Activated T-helper 17 cell treated with anti-CD3 and anti-CD28 coated beads, Interleukin-2, amount 50 U/mL, for 72 hours (primary cell): ENCODE measurements around the gene ARHGEF11. TPM values are rescaled to one million over a fixed set of nuclear protein-coding genes. Genes with fewer than 3 reads are reported as not detected.

Source experiments
- ATAC-seq: fragments of 150-1000 bp; cut with Tn5 transposase; replicated peaks from 2 replicates; pipeline ENCODE4 v1.10.0; 2021; ENCODE audit warnings: mild to moderate bottlenecking, moderate library complexity
- H3K27ac Mint-ChIP-seq: one replicate; pipeline ENCODE4 v1.8.0; 2022; ENCODE audit warnings: mixed read lengths
- H3K27me3 Mint-ChIP-seq: one replicate; pipeline ENCODE4 v1.8.0; 2022; ENCODE audit warnings: mixed read lengths
- H3K36me3 Mint-ChIP-seq: one replicate; pipeline ENCODE4 v1.8.0; 2022; ENCODE audit warnings: low read depth, mild to moderate bottlenecking, mixed read lengths
- H3K4me1 Mint-ChIP-seq: one replicate; pipeline ENCODE4 v1.8.0; 2022; ENCODE audit warnings: mixed read lengths
- H3K4me3 Mint-ChIP-seq: one replicate; pipeline ENCODE4 v1.8.0; 2022; ENCODE audit warnings: mild to moderate bottlenecking, mixed read lengths
- H3K9me3 Mint-ChIP-seq: one replicate; pipeline ENCODE4 v1.8.0; 2022; ENCODE audit warnings: mixed read lengths
- total RNA-seq, 2 donors: library from RNA; stranded (reverse); gene quantifications; one replicate each; pipeline ENCODE4 v1.2.3, GENCODE V29; 2022

The ARHGEF11 gene
- total RNA-seq, 2 donors from 2014 or later = 4.1 to 4.7 TPM

DNA sequence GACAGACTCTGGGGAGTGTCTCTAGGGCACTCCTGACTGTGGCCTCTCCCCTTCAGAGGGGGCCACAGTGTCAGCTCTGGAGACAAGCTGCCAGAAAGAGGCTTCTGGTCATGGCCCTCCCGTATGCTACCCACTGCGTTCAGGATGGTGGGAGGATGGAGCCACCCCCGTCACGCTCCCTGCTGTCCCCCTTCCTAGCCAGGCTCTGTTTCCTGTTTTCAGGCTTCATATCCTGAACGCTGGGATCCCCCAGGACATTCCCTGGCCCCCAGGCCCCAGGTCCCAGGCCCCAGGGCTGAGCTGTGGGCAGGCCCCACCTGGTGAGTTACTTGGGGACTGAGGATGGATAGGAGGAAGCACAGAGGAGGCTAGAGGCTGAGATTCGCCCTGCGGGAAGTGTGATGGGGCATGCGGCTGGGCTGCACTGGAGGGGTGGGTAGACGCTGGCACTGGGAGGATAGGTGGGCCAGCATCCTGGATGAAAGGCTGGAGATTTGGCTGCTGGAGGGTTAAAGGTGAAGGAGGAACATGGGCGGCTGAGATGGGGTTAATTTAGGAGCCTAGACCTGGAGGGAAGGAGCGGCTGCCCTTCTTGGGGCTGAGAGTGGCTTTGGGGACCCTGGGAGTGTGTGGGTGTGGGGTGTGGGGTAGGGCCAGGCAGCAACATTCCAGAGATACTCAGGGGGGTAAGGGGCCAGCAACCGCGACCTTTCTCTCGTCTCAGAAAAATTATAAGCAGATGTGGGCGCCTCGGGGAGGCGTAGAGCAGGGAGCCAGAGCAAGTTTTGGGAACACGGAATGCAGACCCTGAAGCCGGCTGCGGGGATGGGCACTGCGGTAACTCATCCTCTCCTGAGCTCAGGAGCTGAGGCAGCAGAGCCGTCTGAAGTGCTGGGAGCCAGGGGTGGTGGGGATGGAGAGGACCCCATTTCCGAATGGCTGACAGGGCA, 143.3 kb downstream of the ARHGEF11 start:
- Mint-ChIP-seq H3K9me3 (no peaks in the 10 kb centered on the region), H3K4me1 (peaks cover 7% of the 10 kb centered on the region), H3K4me3 (no peak overlapping the region), H3K27ac (no peak overlapping the region), H3K27me3 (peaks cover 32% of the 10 kb centered on the region), H3K36me3 (no peaks in the 10 kb centered on the region)
- no peak for ATAC-seq

DNA sequence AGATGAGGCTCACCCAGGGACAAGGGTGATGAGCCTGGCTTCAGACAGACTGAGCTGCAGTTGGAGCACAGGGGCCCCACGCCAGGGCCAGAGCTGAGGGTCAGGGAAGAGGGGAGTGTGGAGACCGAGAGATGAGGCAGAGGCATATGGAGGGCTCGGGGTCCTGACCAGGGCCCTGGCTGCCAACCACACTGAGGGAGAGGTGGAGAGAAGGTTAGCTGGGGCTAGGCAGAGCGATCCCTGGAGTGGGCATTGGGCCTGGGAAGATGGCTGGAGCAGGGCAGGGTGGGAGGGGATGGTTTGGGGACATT, 144.0 kb downstream of the ARHGEF11 start:
- H3K27ac Mint-ChIP-seq = no peak overlapping the region
- no peak overlapping the region for H3K4me3 Mint-ChIP-seq
- no peak for ATAC-seq
- H3K9me3 Mint-ChIP-seq = no peaks in the 10 kb centered on the region
- no peaks in the 10 kb centered on the region for H3K36me3 Mint-ChIP-seq
- peaks cover 7% of the 10 kb centered on the region for H3K4me1 Mint-ChIP-seq
- peaks cover 30% of the 10 kb centered on the region for H3K27me3 Mint-ChIP-seq

DNA sequence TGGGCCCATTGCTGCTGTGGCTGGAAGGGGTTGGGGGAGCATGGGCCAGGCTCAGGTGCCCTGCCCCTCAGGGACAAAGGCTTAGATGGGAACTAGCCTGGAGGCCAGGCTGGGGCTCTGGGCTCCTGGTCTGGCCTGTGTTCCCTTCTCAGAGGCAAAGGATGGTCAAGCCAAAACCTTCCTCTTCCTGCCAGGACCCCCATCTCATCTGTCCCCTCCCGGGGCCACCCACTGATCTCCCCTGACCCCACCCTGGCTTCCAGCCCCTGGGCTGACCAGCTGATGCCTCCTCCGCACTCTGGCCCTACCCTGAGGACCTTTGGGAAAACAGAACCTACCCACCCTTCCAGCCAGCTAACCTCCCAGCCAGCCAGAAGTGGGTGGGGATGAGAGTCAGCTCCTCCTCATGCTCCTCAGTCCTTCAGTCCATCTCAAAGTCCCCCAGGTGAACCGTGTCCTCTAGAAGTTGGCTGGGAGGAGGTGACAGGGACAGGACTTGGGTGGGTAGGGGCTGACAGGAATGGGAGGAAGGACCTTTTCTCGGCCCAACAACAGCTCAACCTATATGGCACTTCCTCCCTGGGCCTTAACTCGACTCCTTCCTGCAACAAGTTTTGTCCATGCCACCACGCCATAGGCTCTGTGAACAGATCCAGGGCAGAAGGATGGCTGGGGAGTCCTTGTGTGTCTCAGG, 144.5 kb downstream of the ARHGEF11 start:
- H3K4me3 Mint-ChIP-seq = no peak overlapping the region
- H3K36me3 Mint-ChIP-seq = no peaks in the 10 kb centered on the region
- H3K27ac Mint-ChIP-seq = no peak overlapping the region
- H3K9me3 Mint-ChIP-seq = no peaks in the 10 kb centered on the region
- H3K27me3 Mint-ChIP-seq = peaks cover 30% of the 10 kb centered on the region
- no peak for ATAC-seq
- peaks cover 7% of the 10 kb centered on the region for H3K4me1 Mint-ChIP-seq

DNA sequence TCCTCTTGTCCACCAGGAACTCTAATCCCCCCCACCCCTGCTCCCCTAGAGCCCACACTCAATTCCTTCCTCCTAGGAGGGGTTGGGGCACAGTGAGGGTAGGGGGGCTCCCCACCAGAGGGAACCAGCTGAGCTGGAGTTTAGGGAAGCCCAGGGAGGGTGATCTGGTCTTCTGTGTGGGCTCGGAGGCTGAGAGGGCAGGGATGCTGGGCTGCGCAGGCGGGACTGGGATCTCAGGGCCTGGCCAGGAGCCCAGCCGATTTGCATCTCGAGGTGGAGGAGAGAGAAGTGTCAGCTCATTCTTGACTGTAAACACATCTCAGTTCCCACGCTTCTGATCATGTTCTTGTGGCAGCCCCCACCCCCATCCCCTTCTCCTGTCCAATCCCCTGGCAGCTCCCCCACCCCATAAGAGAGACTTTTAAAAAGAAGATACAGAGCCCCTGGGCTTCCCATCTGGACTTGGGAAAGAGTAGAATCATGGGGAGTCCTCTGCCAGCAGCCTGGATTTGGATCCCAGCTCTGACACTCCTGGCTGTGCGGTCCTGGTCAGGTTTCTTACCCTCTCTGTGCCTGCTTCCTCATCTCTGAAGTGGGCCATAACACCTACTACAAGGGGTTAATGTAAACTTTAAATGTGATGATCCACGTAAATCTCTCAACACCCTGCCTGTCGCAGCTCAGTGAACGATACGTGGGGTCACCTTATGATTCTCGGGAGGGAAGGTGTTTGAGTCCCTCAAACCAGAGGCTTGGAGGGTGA, 145.4 kb downstream of the ARHGEF11 start:
- Mint-ChIP-seq H3K36me3 (no peaks in the 10 kb centered on the region), H3K4me1 (peaks cover 7% of the 10 kb centered on the region), H3K9me3 (no peaks in the 10 kb centered on the region), H3K4me3 (no peak overlapping the region), H3K27me3 (peaks cover 29% of the 10 kb centered on the region), H3K27ac (no peak overlapping the region)
- no peak for ATAC-seq

DNA sequence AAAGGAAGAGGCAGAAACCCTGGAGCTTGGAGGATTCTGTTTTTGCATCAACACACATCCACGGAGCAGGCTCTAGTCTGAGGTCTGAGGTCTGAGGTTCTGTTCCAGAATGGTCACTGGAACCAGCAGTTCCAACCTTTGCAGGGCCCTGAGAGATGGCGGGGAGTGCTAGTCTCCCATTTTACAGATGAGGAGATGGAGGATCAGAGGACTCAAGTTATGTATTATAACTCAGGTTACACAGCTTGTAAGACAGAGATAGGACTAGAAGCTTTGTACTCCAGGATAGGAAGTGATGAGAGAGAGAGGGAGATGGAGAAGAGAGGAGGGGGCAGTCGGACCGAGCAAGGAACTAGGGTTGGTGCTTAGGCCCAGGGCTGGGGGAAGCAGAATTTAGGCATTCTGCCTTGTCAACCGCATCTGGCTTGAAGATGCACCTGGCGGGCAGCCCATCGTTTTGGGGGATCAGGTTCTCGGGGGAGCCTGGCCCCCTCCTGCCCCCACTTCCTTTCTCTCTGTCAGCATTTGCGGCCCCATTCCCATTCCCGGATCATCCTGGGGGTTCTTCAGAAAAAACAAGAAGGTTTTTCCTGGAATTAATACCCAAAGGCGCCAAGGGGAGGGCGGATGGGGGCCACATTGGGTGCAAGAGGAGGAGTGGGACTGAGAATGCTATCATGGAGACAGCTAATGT, 146.4 kb downstream of the ARHGEF11 start:
- no peak for ATAC-seq
- Mint-ChIP-seq H3K9me3 (no peaks in the 10 kb centered on the region), H3K36me3 (no peaks in the 10 kb centered on the region), H3K27ac (no peak overlapping the region), H3K27me3 (peaks cover 32% of the 10 kb centered on the region), H3K4me3 (no peak overlapping the region), H3K4me1 (peaks cover 7% of the 10 kb centered on the region)

DNA sequence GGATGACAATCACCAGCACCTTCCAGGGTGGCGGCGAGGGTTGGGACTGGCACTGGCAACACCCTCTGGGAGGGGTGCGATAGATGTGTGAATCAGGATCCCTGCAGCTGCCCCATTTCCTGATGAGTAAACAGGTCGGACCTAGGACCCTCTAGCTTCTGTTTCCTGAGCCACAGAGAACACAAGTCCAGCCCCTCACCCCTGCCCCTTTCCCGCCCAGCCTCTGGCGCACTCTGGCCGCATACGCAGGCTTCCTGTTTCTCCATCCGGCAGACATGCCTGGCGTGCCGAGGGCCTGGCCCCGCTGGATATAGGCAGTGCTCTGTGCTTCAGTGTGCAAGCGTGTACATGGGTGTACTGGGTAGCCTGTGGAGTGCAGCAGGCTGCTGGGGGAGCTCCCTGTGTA, 147.4 kb downstream of the ARHGEF11 start:
- no peaks in the 10 kb centered on the region for H3K36me3 Mint-ChIP-seq
- no peaks in the 10 kb centered on the region for H3K9me3 Mint-ChIP-seq

DNA sequence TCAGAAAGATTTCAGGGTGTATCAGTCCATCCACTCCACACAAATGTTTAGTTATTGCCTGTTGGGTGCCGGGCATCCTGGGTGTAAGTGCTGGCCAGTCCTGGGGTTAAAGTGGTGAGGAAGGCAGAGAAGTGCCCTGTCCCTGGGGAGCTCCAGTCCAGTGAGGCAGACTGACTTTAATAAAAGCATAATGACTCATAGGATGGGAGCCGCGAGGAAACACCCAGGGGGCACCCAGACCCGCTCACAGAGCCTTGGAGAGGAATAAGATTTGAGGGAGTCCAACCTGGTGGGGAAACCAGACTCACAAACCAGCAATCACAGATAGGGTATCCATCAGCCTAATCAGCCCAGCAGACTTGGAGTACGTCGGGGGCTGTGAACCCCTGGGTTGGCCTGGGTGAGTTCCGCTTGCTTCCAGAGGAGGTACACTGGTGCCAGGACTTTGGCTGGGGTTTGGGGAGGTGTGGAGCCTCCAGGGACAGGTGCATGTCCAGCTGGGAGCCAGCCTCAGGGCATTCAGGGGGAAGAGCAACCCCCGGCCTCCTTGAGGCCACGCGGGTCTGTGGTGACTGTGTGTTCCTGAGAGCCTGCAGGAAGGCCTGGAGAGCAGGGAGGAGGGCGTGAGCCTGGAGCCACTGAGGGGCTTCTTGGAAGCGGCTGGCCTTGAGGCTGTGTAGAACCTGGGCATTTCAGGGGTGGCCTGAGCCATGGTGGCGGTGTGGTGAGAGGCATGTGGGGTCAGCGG, 148.3 kb downstream of the ARHGEF11 start:
- Mint-ChIP-seq H3K27ac (no peak overlapping the region), H3K27me3 (peaks cover 31% of the 10 kb centered on the region), H3K36me3 (no peaks in the 10 kb centered on the region), H3K4me1 (peaks cover 7% of the 10 kb centered on the region), H3K9me3 (no peaks in the 10 kb centered on the region), H3K4me3 (no peak overlapping the region)
- ATAC-seq = no peak

More for the DNA sequence above, 147.4 kb downstream of the ARHGEF11 start:
- peak; percentile 18 for ATAC-seq
- Mint-ChIP-seq H3K4me3 (no peak overlapping the region), H3K27me3 (peaks cover 32% of the 10 kb centered on the region), H3K27ac (no peak overlapping the region), H3K4me1 (peaks cover 7% of the 10 kb centered on the region)

DNA sequence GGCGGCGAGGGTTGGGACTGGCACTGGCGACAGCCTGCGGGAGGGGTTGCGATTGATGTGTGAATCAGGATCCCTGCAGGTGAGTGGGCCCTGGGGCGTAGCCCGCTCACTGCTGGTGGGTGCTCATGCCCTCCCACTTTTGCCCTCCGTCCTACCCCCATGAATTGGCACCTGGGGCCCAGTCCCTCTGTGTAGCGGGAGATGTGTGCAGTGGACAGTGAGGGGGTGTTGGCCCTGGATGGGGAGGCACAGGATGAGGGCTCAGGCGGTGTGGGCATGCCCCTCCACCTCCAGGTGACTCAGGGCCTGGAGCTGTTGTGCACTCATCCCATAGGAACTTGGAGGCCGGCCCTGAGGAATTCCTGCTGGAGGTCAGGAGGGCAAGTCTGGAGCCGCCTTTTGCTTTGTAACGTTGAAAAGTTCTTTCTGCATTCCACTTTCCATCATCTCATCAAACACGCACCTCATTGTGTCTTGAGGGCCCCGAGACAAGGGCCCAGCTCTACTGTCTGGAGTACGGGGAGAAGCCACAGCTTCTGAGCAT, 149.0 kb downstream of the ARHGEF11 start:
- H3K36me3 Mint-ChIP-seq = no peaks in the 10 kb centered on the region
- H3K27me3 Mint-ChIP-seq = peaks cover 32% of the 10 kb centered on the region
- H3K9me3 Mint-ChIP-seq = no peaks in the 10 kb centered on the region
- ATAC-seq = no peak
- peaks cover 7% of the 10 kb centered on the region for H3K4me1 Mint-ChIP-seq
- H3K27ac Mint-ChIP-seq = no peak overlapping the region
- no peak overlapping the region for H3K4me3 Mint-ChIP-seq

DNA sequence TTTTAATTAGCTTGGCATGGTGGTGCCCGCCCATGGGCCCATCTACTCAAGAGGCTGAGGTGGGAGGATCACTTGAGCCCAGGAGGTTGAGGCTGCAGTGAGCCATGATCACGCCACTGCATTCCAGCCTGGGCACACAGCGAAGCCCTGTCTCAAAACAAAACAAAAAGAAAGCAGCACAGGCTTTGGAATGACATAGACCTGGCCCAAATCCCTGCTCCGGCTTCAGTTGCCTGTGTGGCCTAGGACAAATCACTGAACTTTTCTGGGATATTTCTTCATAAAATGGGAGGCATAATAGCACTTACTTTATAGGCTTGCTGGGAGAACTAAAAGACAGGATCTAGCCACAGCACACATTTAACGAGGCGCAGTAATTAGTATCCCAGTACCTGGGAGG, 149.6 kb downstream of the ARHGEF11 start:
- peaks cover 32% of the 10 kb centered on the region for H3K27me3 Mint-ChIP-seq
- H3K9me3 Mint-ChIP-seq = no peaks in the 10 kb centered on the region
- ATAC-seq = no peak
- H3K36me3 Mint-ChIP-seq = no peaks in the 10 kb centered on the region
- no peak overlapping the region for H3K4me3 Mint-ChIP-seq
- H3K27ac Mint-ChIP-seq = no peak overlapping the region
- H3K4me1 Mint-ChIP-seq = peaks cover 7% of the 10 kb centered on the region

DNA sequence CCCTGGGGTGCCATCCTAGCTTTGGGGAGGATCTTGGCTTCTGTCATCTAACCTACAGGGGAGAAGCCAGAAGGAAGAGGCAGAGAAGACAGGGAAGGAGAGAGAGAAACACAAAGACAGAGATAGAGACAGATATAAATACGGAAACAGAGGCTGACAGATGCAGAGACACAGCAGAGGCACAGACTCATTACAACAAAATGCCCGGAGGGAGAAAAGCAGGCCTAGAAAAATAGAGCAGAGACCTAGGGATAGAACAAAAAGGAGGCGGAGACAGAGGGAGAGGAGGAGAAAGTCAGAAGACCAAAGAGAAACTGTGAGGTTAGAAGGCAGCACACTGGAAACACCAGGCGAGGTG, 150.1 kb downstream of the ARHGEF11 start:
- Mint-ChIP-seq H3K36me3 (no peaks in the 10 kb centered on the region), H3K4me1 (peaks cover 7% of the 10 kb centered on the region), H3K9me3 (no peaks in the 10 kb centered on the region), H3K27me3 (peaks cover 32% of the 10 kb centered on the region), H3K4me3 (no peak overlapping the region), H3K27ac (no peak overlapping the region)
- no peak for ATAC-seq

DNA sequence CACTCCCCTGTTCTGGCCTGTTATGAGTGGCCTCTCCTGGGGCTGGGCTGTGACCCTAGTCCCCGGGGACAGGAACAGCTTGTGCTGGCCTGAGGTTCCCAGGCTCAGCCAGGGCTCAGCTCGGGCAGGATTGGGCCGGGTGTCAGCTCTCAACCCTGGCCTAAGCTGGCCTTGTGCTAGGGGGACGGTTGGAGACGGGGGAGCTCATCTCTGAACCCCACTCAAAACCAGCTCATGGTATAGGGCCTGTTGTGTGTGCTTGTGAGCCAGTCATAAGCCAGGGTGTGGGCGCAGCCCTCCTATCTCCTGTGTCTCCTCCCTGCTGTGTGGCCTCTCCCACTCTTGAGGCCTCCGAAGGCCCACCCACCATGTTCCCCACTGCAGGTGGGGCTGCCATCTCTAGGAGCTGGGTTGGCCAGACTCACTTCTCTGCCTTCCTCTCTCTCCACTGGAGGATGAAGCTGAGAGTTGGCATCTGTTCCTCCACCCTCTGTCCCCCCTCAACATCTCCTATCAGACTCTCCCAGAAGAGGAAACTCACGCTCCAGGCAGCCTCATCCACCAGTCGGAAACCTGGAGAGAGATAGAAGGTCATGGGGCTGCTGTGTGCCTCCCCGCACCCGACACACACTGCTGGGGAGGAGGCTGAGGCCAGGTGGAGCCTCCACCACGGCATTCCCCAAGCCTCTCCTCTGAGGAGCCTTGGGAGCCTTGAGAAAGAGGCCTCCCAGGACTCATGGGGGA, 150.7 kb downstream of the ARHGEF11 start:
- no peak for ATAC-seq
- no peaks in the 10 kb centered on the region for H3K9me3 Mint-ChIP-seq
- H3K4me3 Mint-ChIP-seq = no peak overlapping the region
- H3K27ac Mint-ChIP-seq = no peak overlapping the region
- peaks cover 7% of the 10 kb centered on the region for H3K4me1 Mint-ChIP-seq
- peaks cover 32% of the 10 kb centered on the region for H3K27me3 Mint-ChIP-seq
- no peaks in the 10 kb centered on the region for H3K36me3 Mint-ChIP-seq

DNA sequence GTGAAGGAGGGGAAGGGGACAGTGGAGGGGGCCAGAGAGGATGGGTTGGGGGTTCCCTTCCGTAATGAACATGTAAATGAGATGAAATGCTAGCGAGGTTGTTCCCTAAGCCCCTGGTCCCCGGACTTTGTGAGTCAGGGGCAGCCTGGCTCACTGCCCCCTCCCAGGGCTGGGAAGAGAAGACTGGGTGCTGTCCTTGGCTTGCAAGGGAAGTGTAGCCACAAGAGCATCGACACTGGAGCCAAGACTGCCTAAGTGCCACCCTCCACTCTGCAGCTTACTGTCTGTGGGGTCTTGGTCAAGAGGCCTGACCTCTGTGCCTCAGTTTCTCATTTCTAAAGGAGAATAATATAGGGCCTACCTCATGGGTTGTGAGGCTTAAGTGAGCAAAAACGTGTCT, 151.5 kb downstream of the ARHGEF11 start:
- Mint-ChIP-seq H3K4me3 (no peak overlapping the region), H3K4me1 (peaks cover 7% of the 10 kb centered on the region), H3K36me3 (no peaks in the 10 kb centered on the region), H3K9me3 (no peaks in the 10 kb centered on the region), H3K27ac (no peak overlapping the region), H3K27me3 (peaks cover 33% of the 10 kb centered on the region)
- ATAC-seq = no peak
